ENCODE measurements around the gene TMEM219.
"Not testable (repeated sequence)": the region's sequence is repeated elsewhere in the genome, so short reads cannot be mapped to it uniquely, and the experiment has no call there.

TMEM219 gene

DNA sequence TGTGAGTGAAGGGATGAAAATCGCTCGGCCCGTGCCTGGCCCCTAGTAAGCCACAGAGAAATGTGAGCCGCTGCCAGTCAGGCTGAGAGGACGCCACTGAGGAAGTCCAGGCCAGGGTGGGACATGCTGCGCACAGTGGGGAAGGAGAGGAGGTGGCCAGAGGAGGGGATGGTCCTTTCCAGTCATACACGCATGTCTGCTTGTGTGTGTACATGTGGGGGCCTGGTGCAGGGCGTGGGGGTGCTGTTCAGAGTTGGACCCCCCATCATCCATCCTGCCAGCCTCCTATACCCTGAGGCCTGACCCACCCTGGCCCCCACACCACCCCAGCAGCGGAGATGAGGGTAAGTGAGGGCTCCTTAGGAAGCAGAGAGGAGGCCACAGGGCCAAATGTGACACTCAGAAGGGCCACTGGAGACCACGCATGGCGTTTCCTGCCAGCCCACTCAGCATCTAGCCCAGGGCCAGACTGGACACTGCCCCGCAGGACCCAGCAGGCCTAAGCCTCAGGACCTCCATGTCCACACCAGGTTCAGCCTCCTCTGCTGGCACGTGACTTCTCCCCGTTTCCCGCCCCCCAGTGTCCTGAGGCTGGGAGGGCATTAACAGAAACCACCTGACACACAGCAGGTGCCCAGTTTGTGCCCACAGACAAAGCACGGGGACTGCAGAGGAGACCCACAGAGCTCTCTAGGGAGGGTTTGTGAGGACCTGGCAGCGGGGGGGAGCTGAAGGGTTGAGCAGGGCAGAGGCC, 42.0 kb downstream of the TMEM219 start:
- no peak for DNase-seq
- TF ChIP-seq GATA1 (IDR thresholded peaks at IDR 0.05; ENCODE audit: low read depth, low read length) (no peak), POLR2A (IDR thresholded peaks at IDR 0.05; ENCODE audit: low read length) (no peak)

DNA sequence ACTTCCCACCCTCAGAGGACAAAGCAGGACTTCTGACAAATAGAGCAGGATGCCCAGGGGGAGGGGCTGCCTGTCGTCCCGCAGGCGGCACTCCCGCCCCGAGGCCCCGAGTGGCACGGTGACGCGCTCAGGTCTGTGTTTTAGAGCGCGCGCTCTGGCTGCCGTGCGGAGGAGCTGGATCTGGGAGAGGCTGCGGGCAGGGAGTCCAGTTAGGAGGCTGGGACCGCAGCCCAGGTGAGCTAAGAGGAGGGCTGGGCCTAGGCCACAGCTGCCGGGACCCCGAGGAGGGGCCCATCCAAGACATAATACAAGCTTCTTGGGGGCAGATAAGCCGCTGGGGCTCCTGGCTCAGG, 42.5 kb downstream of the TMEM219 start:
- TF ChIP-seq POLR2A (IDR thresholded peaks at IDR 0.05; ENCODE audit: low read length) (no peak), GATA1 (IDR thresholded peaks at IDR 0.05; ENCODE audit: low read depth, low read length) (no peak)
- DNase-seq: no peak

DNA sequence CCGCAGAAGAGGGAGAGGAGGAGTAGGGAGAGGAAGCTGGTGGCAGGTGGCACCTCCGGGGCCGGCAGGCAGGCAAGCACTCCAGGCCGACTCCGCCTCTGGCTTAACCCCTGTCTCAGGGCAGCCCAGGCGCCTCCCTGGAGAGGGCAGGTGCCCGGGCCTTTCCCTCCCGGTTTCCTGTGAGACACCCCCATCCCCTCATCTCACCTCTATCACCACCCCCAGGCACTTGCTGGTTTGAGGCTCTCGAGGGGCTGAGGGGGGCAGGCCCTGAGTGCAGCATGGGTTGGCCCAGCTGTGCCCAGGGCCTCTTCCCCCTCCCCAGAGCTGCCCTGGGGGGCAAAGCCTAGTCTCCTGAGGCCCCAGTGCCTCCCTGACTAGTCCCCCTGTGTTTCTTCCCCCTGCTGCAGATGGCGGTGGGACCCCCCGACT, 42.9 kb downstream of the TMEM219 start:
- DNase-seq: no peak
- TF ChIP-seq GATA1 (IDR thresholded peaks at IDR 0.05; ENCODE audit: low read depth, low read length) (no peak), POLR2A (IDR thresholded peaks at IDR 0.05; ENCODE audit: low read length) (no peak)

DNA sequence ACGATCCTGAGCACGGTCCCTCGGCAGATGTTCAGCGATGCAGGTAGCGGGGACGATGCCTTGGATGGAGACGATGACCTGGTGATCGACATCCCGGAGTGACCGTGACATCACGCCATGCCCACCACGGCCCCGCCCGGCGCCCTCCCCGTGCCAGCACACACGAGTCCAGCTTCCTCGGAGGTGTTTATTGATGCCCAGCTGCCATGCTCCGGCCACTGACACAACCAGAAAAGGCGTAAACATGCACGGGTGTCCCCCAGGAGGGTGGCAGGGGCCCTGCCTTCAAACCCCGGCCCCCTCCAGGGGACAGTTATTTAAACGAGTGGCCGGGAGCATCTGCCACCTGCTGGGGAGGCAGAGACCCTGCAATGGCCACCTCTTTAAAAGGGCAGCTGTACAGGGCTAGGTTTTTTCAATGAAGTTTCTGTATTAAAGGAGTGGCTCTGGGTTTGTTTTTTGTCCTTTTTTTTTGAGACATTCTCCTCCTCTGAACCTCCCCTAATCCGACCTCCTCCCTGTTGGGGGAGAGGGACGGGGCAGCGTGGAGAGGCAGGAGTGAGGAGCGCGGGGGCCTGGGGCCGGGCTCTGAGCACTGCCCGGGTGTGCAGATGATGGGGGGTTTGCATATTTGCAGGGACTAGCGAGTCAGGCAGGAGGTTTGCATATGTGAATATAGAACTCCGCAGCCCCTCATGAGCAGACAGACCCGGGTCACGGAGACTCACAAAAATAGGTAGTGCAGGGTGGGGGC, 43.6 kb downstream of the TMEM219 start:
- peak in 1 of 2 experiments; percentile 67 for DNase-seq
- TF ChIP-seq POLR2A (IDR thresholded peaks at IDR 0.05; ENCODE audit: low read length) (no peak), GATA1 (IDR thresholded peaks at IDR 0.05; ENCODE audit: low read depth, low read length) (no peak)

DNA sequence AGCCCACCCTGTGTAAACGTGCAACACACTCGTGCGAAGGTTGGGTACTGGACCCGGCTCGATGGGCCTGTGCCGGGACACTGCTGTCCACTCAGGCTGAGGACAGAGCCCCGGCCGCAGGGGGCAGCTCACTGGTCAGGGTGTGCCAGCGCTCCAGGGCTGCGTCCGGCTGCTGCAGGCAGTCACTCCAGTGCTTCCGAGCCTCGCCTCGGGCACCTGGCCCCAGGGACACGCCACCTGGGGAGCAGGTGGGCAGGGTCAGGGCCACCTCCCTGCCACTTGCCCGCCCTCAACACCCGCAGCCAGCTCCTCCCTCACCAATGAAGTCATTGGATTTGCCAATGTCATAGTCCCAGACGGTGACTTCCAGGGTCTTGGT, 44.2 kb downstream of the TMEM219 start:
- TF ChIP-seq POLR2A (IDR thresholded peaks at IDR 0.05; ENCODE audit: low read length): no peak
- TF ChIP-seq GATA1 (IDR thresholded peaks at IDR 0.05; ENCODE audit: low read depth, low read length): no peak

DNA sequence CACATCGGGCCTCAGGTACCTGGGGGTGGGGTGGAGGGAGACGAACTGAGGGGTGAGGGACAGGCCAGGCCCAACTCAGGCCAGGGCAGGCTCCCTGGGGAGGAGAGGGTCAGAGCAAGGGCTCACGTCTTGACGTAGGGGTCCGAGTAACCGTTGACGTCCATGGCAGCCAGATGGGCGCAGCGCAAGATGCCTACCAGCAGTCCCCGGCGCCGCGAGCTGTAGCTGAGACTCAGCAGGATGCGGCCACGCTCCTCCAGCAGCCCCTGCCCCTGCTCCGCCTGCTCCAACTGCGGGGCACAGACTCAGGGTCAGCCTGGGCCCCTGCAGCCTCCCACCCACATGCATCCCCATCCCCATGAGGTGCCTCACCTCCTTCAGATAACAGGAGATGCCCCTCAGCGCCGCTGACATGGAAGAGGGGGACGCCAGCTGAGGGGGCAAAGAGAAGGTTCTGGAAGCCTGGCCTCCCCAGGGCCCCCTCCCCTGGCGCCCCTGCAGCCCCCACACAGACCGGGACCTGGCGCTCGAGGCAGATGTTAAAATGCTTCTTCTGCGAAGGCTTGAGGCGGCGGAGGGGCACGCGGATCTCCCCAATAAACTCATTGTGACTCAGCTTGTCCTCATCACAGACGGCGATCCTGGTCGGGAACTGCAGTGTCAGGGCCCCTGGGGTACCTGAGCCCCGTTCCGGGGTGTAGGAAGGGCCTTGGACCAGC, 44.9 kb downstream of the TMEM219 start:
- no peak for DNase-seq
- TF ChIP-seq POLR2A (IDR thresholded peaks at IDR 0.05; ENCODE audit: low read length) (no peak), GATA1 (IDR thresholded peaks at IDR 0.05; ENCODE audit: low read depth, low read length) (no peak)

More for the DNA sequence above, 44.2 kb downstream of the TMEM219 start:
- DNase-seq: no peak

DNA sequence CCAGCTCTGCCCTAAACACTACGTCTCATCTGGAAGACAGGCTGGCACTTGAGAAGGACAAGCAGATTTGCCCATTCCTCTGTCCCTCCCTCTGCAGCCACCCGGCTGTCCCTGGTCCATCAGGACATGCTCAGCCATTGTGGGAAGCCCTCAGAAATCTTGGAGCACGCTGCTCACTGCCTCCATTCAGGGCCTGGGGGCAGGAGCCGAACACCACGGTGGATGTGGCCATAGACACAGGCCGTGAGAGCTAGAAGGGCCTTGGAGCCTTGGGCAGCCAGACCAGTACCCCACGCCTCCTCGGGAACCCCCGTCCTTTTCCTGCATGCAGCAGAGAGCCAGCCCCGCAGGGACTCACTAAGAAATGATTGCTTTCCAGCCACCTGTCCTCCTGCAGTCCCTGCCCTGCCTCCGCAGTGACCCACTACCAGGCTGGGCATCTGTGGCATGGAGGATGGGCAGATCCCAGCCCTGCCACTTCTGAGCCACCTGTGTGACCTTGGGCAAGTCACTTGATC, 45.6 kb downstream of the TMEM219 start:
- no peak for TF ChIP-seq GATA1 (IDR thresholded peaks at IDR 0.05; ENCODE audit: low read depth, low read length)

DNA sequence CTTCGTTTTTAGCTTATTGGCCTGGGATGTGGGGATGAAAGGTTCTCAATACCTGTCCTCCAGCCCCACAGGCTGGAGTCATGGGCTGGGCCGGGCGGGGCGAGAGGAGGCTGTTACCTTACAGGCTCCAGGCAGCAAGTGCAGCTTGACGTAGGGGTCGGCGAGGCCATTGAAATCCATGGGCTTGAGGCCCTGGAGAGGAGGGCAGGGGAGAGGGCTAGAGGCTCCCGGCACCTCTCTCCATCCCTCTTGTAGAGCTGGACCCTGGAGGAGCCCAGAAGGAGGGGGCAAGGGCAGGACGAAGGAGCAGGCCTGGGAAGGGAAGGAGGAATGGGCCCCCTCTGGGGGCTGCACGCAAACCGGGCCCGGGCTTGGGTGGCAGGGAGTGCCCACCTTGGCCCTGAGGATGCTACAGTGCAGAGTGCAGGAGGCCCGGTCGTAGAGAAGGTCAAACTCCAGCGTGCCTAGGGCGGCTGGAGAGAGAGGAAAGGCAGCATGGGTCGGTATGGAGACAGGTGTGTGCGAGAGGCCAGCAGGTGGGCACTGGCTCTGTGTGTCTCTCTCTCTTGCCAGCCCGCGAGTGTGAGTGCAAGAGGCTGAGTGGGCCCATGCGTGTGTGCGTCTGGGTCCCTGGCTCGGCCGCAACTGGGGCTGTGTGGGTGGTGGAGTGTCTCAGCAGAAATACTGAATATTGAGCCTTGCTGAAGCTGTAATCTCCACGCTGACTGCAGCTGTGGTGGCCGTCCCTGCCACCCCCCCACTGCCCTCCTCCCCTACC, 47.4 kb downstream of the TMEM219 start:
- DNase-seq: no peak
- TF ChIP-seq POLR2A (IDR thresholded peaks at IDR 0.05; ENCODE audit: low read length) (no peak), GATA1 (IDR thresholded peaks at IDR 0.05; ENCODE audit: low read depth, low read length) (no peak)

More for the DNA sequence above, 45.6 kb downstream of the TMEM219 start:
- DNase-seq: no peak

DNA sequence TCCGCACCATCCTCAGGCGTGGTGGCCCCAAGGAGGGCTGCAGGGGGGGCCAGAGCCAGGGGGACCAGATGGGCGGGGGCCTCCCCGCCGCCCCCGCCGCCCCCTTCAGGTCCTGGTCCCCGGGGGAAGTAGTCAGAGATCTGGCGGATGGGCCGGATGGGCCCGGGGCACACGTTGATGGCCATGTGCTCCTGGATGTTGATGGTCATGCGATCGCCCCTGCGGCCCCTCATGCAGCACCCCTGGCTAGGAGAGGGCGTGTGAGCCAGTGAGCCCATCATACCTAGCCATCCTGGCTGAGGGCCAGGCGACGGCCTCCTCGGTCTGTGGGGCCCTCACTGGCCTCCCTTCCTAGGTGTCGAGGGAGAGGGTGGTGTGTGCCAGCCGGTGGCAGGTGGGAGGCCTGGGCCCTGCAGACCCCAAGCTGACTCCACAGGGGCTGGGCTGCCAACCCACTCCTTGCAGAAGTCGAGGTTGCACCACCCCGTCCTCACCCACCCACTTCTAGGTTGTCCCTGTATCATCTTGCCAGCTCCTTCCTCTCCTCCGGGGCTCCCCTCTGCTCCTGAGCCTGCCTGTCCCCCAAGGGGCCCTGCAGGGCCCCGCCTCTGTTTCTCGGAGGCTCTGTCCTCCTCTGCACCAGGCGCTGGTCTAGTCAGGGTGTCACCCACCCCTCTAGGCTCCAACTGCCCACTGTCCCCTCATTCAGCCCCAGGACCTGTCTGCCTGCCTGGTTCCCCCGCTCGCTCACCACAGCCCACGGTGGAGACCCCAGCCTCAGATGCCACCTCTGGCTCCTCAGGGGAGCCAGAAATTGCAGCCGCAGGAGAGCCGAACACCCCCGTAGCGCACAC, 48.3 kb downstream of the TMEM219 start:
- TF ChIP-seq POLR2A (IDR thresholded peaks at IDR 0.05; ENCODE audit: low read length) (no peak), GATA1 (IDR thresholded peaks at IDR 0.05; ENCODE audit: low read depth, low read length) (no peak)
- no peak for DNase-seq

DNA sequence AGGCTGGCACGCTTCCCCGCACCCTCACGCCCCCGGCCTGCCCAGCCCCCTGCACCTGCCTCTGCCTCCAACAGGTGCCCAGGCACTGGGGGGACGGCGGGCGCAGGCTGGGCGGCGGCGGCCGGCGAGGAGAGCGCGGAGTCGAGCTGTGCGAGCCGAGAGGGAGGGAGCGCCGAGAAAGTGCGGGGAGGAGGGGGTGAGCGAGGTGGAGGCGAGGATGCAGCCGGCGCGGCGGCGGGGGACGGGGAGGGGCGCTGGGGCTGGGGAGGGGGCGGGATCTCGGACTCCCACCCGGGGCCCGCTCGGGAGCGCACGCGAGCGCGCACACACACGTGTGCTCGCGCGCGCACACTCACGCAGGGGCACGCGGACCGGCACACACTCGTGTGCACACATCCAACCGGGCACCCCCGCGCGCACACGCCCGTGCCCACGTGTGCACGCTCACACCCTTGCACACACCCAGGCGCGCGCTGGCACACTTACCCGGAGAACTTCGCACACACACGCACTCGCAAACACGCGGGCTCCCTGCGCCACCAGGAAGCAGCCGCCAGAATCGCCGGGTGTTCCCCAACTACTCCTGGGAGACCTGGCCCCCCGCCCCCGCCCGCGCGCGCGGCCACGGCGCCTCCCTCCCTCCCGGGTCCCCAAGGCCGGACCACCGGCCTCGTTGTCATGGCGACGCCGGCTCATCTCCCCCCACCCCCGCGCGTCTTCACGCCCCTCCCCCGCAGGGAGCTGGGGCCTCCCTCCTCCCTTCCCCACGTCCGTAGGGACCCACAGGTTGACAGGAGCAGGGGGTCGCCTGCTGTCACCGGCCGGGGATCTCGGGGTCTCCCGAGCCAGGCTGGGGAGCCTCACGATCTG, 49.2 kb downstream of the TMEM219 start, which contains the start of gene DOC2A:
Gene DOC2A (minus strand): TSS at position 184 of the 870 bp plus-strand sequence. CDS start 805 bp downstream, outside the sequence.
- no peak for TF ChIP-seq GATA1 (IDR thresholded peaks at IDR 0.05; ENCODE audit: low read depth, low read length)
- TF ChIP-seq POLR2A (IDR thresholded peaks at IDR 0.05; ENCODE audit: low read length): no peak
- no peak for DNase-seq

DNA sequence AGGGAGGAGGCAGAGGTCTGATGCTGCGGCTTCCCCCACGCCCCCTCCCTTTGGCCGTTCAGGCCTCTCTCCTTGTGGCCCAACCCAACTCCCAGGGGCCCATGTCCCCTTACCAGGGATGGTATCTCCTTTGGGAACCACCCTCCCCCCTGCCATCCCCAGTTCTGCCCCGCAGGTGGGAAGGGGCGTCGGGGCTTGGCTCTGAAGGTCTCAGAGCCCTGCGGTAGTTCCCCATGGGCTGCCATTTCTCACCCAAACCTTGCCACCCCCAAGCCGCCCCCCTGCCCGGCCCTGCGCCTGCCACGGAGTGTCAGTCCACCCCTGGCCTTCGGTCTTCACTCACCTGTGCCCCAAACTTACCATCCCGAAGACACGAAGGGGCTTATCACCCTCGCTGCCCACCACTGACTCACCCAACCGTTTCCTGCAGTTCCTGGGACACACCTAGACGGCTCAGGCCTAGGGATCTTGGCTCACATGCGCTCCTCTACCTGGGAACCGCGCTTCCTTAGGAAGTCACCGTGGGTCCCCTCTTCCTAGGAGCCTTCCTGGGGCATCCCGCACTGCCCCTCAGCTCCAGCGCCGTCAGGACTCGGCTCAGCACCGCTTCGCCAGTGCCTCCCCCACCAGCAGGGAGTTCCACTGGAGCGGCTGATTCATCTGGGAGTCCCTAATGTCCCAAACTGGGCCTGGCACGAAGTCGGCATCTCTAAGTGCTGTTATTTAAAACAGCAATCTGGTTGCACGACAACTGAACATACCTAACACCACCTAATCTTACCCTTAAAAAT, 50.0 kb downstream of the TMEM219 start:
- TF ChIP-seq GATA1 (IDR thresholded peaks at IDR 0.05; ENCODE audit: low read depth, low read length): no peak
- TF ChIP-seq POLR2A (IDR thresholded peaks at IDR 0.05; ENCODE audit: low read length): no peak
- no peak for DNase-seq

DNA sequence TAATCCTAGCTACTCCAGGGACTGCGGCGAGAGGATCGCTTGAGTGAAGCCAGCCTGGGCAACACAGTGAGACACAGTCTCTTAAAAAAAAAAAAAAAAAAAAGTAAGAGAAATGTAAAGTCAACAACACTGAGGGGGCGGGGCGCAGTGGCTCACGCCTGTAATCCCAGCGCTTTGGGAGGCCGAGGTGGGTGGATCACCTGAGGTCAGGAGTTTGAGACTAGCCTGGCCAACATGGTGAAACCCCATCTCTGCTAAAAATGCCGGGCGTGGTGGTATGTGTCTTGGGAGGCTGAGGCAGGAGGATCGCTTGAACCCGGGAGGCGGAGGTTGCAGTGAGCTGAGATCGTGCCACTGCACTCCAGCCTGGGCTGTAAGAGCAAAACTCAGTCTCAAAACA, 50.7 kb downstream of the TMEM219 start:
- not testable (repeated sequence) for DNase-seq

DNA sequence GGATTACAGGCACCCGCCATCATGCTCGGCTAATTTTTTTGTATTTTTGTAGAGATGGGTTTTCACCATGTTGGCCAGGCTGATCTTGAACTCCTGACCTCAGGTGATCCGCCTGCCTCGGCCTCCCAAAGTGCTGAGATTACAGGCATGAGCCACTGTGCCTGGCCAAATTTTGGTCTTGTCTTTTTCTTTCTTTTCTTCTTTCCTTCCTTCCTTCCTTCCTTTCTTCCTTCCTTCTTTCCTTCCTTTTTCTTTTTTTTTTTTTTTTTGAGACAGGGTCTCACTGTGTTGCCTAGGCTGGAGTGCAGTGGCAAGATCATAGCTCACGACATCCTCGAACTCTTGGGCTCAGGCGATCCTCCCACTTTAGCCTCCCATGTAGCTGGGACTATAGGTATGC, 53.6 kb downstream of the TMEM219 start:
- not testable (repeated sequence) for DNase-seq

Measured in erythroblast (primary cell).